HepG2 (cell line): ENCODE data around the gene TBC1D7. TPM values are rescaled to one million over a fixed set of nuclear protein-coding genes. Genes with fewer than 3 reads are reported as not detected.

Experiments used
- ARNTL ChIP-seq: sonication (generic); formaldehyde crosslinking; IDR thresholded peaks from 2 replicates; pipeline ENCODE4 v1.4.0; 2020; ENCODE audit warnings: mild to moderate bottlenecking, missing genetic modification reagents
- DMAP1 ChIP-seq: IDR thresholded peaks from 2 replicates; pipeline ENCODE4 v1.6.1; 2016
- ELF1 ChIP-seq: sonication (generic); formaldehyde crosslinking; IDR thresholded peaks from 2 replicates; pipeline ENCODE4 v1.4.0; 2020; ENCODE audit warnings: missing genetic modification reagents
- ETV5 ChIP-seq: IDR thresholded peaks from 2 replicates; pipeline ENCODE4 v1.6.1; 2018; ENCODE audit warnings: missing biosample characterization, missing genetic modification reagents, inconsistent platforms, borderline replicate concordance
- FOXP1 ChIP-seq, 2 experiments: fragments of 450-650 bp in 1 of 2; IDR thresholded peaks; 2 replicates each; pipeline ENCODE4 v1.6.1; 2017 to 2018; ENCODE audit warnings: antibody characterized with exemption in 1 of 2
- GFI1 ChIP-seq: sonication (generic); formaldehyde crosslinking; IDR thresholded peaks from 2 replicates; pipeline ENCODE4 v1.5.0; 2020; ENCODE audit warnings: missing genetic modification reagents, mild to moderate bottlenecking, borderline replicate concordance
- HNRNPUL1 ChIP-seq: fragments of 200-400 bp; formaldehyde crosslinking; IDR thresholded peaks from 2 replicates; pipeline ENCODE4 v1.6.1; 2017; ENCODE audit warnings: low read depth, mild to moderate bottlenecking, low read length, moderate library complexity
- MATR3 ChIP-seq: sonication (generic); formaldehyde crosslinking; IDR thresholded peaks from 2 replicates; pipeline ENCODE4 v1.4.0; 2020; ENCODE audit warnings: missing genetic modification reagents
- MZF1 ChIP-seq: sonication (generic); formaldehyde crosslinking; IDR thresholded peaks from 2 replicates; pipeline ENCODE4 v1.8.1; 2023; ENCODE audit warnings: mild to moderate bottlenecking, missing genetic modification reagents, borderline replicate concordance
- PITX1 ChIP-seq: sonication (generic); formaldehyde crosslinking; IDR thresholded peaks from 2 replicates; pipeline ENCODE4 v1.5.1; 2020; ENCODE audit warnings: mild to moderate bottlenecking, missing genetic modification reagents
- RAD51 ChIP-seq: fragments of 450-650 bp; IDR thresholded peaks from 2 replicates; pipeline ENCODE4 v1.6.1; 2016; ENCODE audit warnings: borderline replicate concordance
- TAF15 ChIP-seq: fragments of 200-400 bp; formaldehyde crosslinking; IDR thresholded peaks from one replicate; pipeline ENCODE4 v1.6.1; 2018; ENCODE audit warnings: mild to moderate bottlenecking, low read depth, low read length; ENCODE audit not compliant: poor library complexity, severe bottlenecking
- TCF12 ChIP-seq, 2 experiments: fragments of 450-650 bp in 1 of 2; sonication (generic) in 1 of 2; formaldehyde crosslinking in 1 of 2; IDR thresholded peaks; 2 replicates each; pipeline versions ENCODE4 v1.6.1 to v1.8.0; 2017 to 2022; ENCODE audit warnings: antibody characterized with exemption in 1 of 2, mild to moderate bottlenecking in 1 of 2, missing genetic modification reagents in 1 of 2, moderate library complexity in 1 of 2
- ZNF543 ChIP-seq: sonication (generic); formaldehyde crosslinking; IDR thresholded peaks from 2 replicates; pipeline ENCODE4 v1.4.0; 2020; ENCODE audit warnings: mild to moderate bottlenecking, missing genetic modification reagents
- ZNF546 ChIP-seq: sonication (generic); formaldehyde crosslinking; conservative IDR thresholded peaks from 2 replicates; pipeline ENCODE4 v1.8.1; 2023; ENCODE audit warnings: mild to moderate bottlenecking, missing genetic modification reagents
- ZNF644 ChIP-seq: IDR thresholded peaks from 2 replicates; pipeline ENCODE4 v1.6.1; 2016; ENCODE audit warnings: low read depth
- polyA plus RNA-seq, 8 experiments: library from polyadenylated mRNA; depleted of rRNA in 3 of 8; stranded (reverse) in 7 of 8; unstranded in 1 of 8; fragments of >200 nt; fragmentation: Illumina TruSeq in 4 of 8; extraction: Trizol in 4 of 8; gene quantifications; 2 replicates each; pipeline versions ENCODE4 v1.2.1 to v1.2.3, GENCODE V29; 2011 to 2016; ENCODE audit warnings: low read depth in 4 of 8, missing spikeins in 1 of 8, mixed read lengths in 1 of 8; ENCODE audit not compliant: insufficient read depth in 1 of 8
- total RNA-seq, 5 experiments: library from RNA; depleted of rRNA; stranded (reverse); fragments of >200 nt; fragmentation: Illumina TruSeq; extraction: Trizol; gene quantifications; 2 replicates each; pipeline ENCODE4 v1.2.3, GENCODE V29; 2016; ENCODE audit warnings: low read depth in 1 of 5
- TF ChIP-seq, protein P1 (sequence below): sonication (generic); formaldehyde crosslinking; IDR thresholded peaks from 2 replicates; pipeline ENCODE4 v1.4.0; 2020; ENCODE audit warnings: missing genetic modification reagents
- TF ChIP-seq, protein P2 (sequence below): sonication (generic); formaldehyde crosslinking; IDR thresholded peaks from 2 replicates; pipeline ENCODE4 v1.4.0; 2020; ENCODE audit warnings: missing genetic modification reagents, mild to moderate bottlenecking, borderline replicate concordance
- TF ChIP-seq, protein P3 (sequence below): sonication (generic); formaldehyde crosslinking; IDR thresholded peaks from 2 replicates; pipeline ENCODE4 v1.5.1; 2020; ENCODE audit warnings: missing genetic modification reagents, mild to moderate bottlenecking, borderline replicate concordance
- TF ChIP-seq, protein P4 (sequence below): sonication (generic); formaldehyde crosslinking; conservative IDR thresholded peaks from 2 replicates; pipeline ENCODE4 v1.5.0; 2020; ENCODE audit warnings: missing genetic modification reagents

The TBC1D7 gene
- total and polyA plus RNA-seq, 2 of the 13 experiments (the other 11 are each of a cell fraction or from before 2014, with no cell fraction given): 23.3 to 30.8 TPM

DNA sequence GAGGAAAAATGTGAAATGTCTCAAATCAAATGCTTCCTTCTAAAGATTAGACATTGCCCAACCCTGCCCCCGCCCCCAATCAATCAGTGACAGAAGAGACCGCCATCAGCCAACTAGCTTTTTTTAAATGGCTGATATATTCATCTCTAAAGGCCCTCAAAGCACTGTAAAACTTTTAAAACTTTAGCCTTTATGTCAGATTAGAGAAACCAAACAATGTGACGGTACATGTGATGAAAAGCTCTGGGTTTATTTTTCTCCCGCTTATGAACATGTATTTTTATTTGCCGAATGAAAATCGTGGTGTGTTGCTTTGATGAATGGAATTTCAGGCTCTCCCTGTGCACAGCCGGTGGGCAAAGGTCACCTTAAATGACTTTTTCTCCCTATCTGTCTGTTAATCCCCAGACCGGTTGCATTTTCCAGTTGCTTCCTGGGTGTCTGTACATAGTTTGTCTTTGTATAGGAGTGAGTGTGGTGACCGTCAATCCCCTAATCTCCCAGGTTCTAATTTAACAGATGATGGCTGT, 38.5 kb downstream of the TBC1D7 start (continued):
- TF ChIP-seq, protein P1, sequence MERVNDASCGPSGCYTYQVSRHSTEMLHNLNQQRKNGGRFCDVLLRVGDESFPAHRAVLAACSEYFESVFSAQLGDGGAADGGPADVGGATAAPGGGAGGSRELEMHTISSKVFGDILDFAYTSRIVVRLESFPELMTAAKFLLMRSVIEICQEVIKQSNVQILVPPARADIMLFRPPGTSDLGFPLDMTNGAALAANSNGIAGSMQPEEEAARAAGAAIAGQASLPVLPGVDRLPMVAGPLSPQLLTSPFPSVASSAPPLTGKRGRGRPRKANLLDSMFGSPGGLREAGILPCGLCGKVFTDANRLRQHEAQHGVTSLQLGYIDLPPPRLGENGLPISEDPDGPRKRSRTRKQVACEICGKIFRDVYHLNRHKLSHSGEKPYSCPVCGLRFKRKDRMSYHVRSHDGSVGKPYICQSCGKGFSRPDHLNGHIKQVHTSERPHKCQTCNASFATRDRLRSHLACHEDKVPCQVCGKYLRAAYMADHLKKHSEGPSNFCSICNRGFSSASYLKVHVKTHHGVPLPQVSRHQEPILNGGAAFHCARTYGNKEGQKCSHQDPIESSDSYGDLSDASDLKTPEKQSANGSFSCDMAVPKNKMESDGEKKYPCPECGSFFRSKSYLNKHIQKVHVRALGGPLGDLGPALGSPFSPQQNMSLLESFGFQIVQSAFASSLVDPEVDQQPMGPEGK: peak; percentile 12; the same call in 1 of the 2 replicates
- TF ChIP-seq TCF12 (IDR thresholded peaks at IDR 0.05): no peak
- TF ChIP-seq TCF12 (CRISPR knock-in tag; IDR thresholded peaks at IDR 0.05): peak; percentile 35; the same call in 1 of the 2 replicates
- no peak for TF ChIP-seq MZF1 (CRISPR knock-in tag)
- TF ChIP-seq MATR3 (CRISPR knock-in tag): no peak
- TF ChIP-seq ELF1: peak; percentile 51; the same call in 1 of the 2 replicates
- TF ChIP-seq DMAP1: peak; percentile 69
- no peak for TF ChIP-seq ZNF543 (CRISPR knock-in tag)
- peak; percentile 67; the same call in 1 of the 2 replicates for TF ChIP-seq ZNF644 (CRISPR knock-in tag)
- TF ChIP-seq ARNTL (CRISPR knock-in tag): 0 out of 2 replicates have a peak, but pooled peaks have one; percentile 62
- TF ChIP-seq, protein P2, sequence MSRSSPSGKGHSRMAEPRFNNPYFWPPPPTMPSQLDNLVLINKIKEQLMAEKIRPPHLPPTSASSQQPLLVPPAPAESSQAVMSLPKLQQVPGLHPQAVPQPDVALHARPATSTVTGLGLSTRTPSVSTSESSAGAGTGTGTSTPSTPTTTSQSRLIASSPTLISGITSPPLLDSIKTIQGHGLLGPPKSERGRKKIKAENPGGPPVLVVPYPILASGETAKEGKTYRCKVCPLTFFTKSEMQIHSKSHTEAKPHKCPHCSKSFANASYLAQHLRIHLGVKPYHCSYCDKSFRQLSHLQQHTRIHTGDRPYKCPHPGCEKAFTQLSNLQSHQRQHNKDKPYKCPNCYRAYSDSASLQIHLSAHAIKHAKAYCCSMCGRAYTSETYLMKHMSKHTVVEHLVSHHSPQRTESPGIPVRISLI (CRISPR knock-in tag): peak; percentile 78; the same call in 1 of the 2 replicates
- TF ChIP-seq ZNF546 (CRISPR knock-in tag): no peak
- no peak for TF ChIP-seq RAD51
- TF ChIP-seq GFI1: peak; percentile 89
- no peak for TF ChIP-seq TAF15
- peak; percentile 83 for TF ChIP-seq ETV5
- TF ChIP-seq, protein P3, sequence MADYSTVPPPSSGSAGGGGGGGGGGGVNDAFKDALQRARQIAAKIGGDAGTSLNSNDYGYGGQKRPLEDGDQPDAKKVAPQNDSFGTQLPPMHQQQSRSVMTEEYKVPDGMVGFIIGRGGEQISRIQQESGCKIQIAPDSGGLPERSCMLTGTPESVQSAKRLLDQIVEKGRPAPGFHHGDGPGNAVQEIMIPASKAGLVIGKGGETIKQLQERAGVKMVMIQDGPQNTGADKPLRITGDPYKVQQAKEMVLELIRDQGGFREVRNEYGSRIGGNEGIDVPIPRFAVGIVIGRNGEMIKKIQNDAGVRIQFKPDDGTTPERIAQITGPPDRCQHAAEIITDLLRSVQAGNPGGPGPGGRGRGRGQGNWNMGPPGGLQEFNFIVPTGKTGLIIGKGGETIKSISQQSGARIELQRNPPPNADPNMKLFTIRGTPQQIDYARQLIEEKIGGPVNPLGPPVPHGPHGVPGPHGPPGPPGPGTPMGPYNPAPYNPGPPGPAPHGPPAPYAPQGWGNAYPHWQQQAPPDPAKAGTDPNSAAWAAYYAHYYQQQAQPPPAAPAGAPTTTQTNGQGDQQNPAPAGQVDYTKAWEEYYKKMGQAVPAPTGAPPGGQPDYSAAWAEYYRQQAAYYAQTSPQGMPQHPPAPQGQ (CRISPR knock-in tag): no peak
- TF ChIP-seq, protein P4, sequence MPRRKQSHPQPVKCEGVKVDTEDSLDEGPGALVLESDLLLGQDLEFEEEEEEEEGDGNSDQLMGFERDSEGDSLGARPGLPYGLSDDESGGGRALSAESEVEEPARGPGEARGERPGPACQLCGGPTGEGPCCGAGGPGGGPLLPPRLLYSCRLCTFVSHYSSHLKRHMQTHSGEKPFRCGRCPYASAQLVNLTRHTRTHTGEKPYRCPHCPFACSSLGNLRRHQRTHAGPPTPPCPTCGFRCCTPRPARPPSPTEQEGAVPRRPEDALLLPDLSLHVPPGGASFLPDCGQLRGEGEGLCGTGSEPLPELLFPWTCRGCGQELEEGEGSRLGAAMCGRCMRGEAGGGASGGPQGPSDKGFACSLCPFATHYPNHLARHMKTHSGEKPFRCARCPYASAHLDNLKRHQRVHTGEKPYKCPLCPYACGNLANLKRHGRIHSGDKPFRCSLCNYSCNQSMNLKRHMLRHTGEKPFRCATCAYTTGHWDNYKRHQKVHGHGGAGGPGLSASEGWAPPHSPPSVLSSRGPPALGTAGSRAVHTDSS (CRISPR knock-in tag): no peak
- peak; percentile 99 for TF ChIP-seq PITX1
- TF ChIP-seq HNRNPUL1: 0 out of 2 replicates have a peak, but pooled peaks have one; percentile 61
- TF ChIP-seq FOXP1 (IDR thresholded peaks at IDR 0.05): no peak
- TF ChIP-seq FOXP1 (CRISPR knock-in tag; IDR thresholded peaks at IDR 0.05): peak; percentile 80
